NK-92 treated with Interleukin-12 subunit alpha and Interleukin-12 subunit beta, amount 100 ng/mL, for 24 hours (cell line): ENCODE measurements around the gene NDUFAF8.
"Not testable (repeated sequence)": the region's sequence is repeated elsewhere in the genome, so short reads cannot be mapped to it uniquely, and the experiment has no call there.

Experiments
- DNase-seq: peaks from one replicate; lab custom pipeline; 2025; lab: John Stamatoyannopoulos, UW

NDUFAF8 gene

GRCh38 chr17:81223762-81224130 is 15.4 kb upstream of the NDUFAF8 start:
- no peak for DNase-seq

- DNase-seq, result not testable (repeated sequence)
Measured at GRCh38 chr17:81227630-81228029, 11.5 kb upstream of the NDUFAF8 start.

- no peak for DNase-seq
Measured at GRCh38 chr17:81228420-81228819, 10.7 kb upstream of the NDUFAF8 start.

GRCh38 chr17:81228834-81229665 is 10.1 kb upstream of the NDUFAF8 start:
- no peak for DNase-seq

- no peak for DNase-seq
Measured at GRCh38 chr17:81229666-81229920, 9.5 kb upstream of the NDUFAF8 start.

GRCh38 chr17:81230043-81230820 is 8.9 kb upstream of the NDUFAF8 start:
- DNase-seq, result no peak

- no peak for DNase-seq
Measured at GRCh38 chr17:81231121-81231645, 7.9 kb upstream of the NDUFAF8 start.

- DNase-seq, result no peak
Measured at GRCh38 chr17:81231766-81232581, 7.1 kb upstream of the NDUFAF8 start.

GRCh38 chr17:81232616-81233241 is 6.4 kb upstream of the NDUFAF8 start:
- no peak for DNase-seq

- no peak for DNase-seq
Measured at GRCh38 chr17:81233316-81233715, 5.8 kb upstream of the NDUFAF8 start.

- no peak for DNase-seq
Measured at GRCh38 chr17:81233811-81234505, 5.2 kb upstream of the NDUFAF8 start.

GRCh38 chr17:81234506-81234855 is 4.6 kb upstream of the NDUFAF8 start:
- DNase-seq, result no peak

GRCh38 chr17:81234940-81235821 is 3.9 kb upstream of the NDUFAF8 start:
- DNase-seq, result no peak

- DNase-seq, result no peak
Measured at GRCh38 chr17:81235822-81236740, 3.0 kb upstream of the NDUFAF8 start.

GRCh38 chr17:81236784-81237183 is 2.3 kb upstream of the NDUFAF8 start:
- no peak for DNase-seq

GRCh38 chr17:81237591-81238489 is 1.3 kb upstream of the NDUFAF8 start:
- no peak for DNase-seq

- DNase-seq, result no peak
Measured at GRCh38 chr17:81238490-81238814, 666 bp upstream of the NDUFAF8 start.
